SW480 (cell line): ENCODE data around the gene GALR1.

ENCODE experiments used
- DNase-seq: peaks from one replicate; pipeline ENCODE4 v3.0.0-alpha.2; 2016; ENCODE audit warnings: low spot score

The GALR1 gene

DNA sequence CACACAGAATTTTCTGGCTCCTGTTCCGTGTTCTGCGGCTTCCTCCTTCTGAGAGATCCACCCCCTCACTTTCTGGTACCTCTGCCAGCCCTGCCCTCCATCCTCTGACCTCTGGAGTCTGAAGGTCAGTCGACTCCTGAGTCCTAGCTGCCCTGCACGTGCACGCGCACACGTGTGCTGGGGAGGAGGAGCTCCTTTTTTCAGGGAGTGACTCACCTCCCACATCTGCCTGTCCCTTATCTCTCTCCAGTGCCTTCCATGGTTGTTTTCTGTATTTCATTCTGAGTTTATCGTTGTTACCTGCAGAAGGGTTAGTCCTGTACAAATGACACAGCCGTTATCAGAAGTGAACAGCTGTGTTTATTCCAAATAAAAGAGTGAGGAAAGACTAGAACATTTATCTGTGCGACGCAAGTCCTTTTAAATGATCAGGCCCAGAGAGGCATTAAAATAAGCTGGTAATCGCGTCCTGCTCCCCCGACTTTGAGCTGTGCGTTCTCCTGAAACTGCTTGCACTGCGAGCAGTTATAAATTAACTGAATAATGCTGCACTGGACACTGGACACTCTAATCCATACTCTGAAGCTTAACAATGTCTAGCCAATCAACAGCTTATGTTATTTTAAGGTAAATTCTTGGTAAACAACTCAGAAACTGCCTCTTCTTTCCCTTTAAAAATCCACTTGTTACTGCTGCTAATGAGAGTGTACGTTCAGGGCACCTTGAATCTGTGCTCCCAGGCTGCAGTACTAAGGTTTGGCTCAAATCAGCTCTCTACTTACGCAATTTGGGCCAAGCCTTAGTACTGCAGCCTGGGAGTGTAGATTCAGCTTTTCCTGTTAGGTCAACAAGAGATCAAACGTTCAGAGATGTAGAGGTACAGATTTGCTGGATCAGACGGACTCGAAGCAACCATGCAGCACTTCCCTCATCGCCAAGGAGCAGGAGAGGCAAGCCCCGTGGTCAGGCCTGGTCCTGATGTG is 72.5 kb downstream of the GALR1 start:
- DNase-seq = peak; percentile 12

DNA sequence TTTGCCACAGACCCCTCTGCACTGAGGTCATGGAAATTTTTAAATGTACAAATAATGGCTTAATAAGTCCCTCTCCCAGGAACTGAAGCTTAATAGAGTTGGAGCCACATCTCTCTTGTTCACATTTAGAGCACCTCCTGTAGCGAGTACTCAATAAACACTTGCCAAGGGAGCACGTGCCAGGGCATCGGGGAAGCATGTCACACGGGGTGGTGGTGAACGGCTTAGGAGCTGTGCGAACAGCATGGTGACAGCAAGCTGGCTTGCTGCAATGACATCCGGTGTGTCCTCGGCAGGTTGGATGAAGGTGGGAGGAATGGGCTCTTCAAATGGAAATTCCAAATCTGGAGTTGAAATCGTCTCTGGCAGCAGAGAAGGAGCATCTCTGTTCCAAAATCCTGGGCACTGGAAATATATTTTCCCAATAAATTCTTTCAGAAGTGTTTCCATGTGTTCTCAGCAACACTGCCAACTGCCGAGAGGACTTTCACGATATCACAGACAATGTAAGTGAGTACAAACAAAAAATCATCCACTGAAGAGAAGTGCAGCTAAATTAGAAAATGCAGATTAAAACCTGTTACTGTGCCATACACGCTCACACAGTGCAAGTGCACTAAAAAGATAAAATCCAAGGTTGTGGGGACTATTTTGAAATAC is 74.1 kb downstream of the GALR1 start:
- no peak for DNase-seq
